Measurements from ENCODE around the gene SCARB2.

Gene SCARB2

GRCh38 chr4:76196376-76196775 is 17.2 kb downstream of the SCARB2 start:
- peak overlapping the region; percentile 95 for H3K27ac ChIP-seq
- H3K27me3 ChIP-seq (ENCODE audit: insufficient read depth, low read depth): no peaks in the 10 kb centered on the region
- H3K79me2 ChIP-seq (ENCODE audit: insufficient read depth, low read depth): peaks cover 59% of the 10 kb centered on the region
- no peak overlapping the region for H2AFZ ChIP-seq (ENCODE audit: low read depth)
- H3K4me1 ChIP-seq (ENCODE audit: low read depth, poor library complexity, severe bottlenecking): peaks cover 71% of the 10 kb centered on the region
- no peak for TF ChIP-seq CTCF (conservative IDR thresholded peaks at IDR 0.05; ENCODE audit: low read depth, low read length)
- peak overlapping the region; percentile 72; the same call in 1 of the 2 replicates for H3K9ac ChIP-seq
- peaks cover 7% of the 10 kb centered on the region; the same call in 1 of the 2 replicates for H3K36me3 ChIP-seq (ENCODE audit: insufficient read depth)
- H4K20me1 ChIP-seq (ENCODE audit: insufficient read depth): no peaks in the 10 kb centered on the region
- H3K4me2 ChIP-seq: peak overlapping the region; percentile 91
- H3K4me3 ChIP-seq (IDR thresholded peaks at IDR 0.05; ENCODE audit: insufficient read depth, low read depth, low read length): no peak overlapping the region

- no peak overlapping the region for H3K4me3 ChIP-seq (IDR thresholded peaks at IDR 0.05; ENCODE audit: insufficient read depth, low read depth, low read length)
- peaks cover 7% of the 10 kb centered on the region; the same call in 1 of the 2 replicates for H3K36me3 ChIP-seq (ENCODE audit: insufficient read depth)
- H4K20me1 ChIP-seq (ENCODE audit: insufficient read depth): no peaks in the 10 kb centered on the region
- no peak for TF ChIP-seq CTCF (conservative IDR thresholded peaks at IDR 0.05; ENCODE audit: low read depth, low read length)
- peaks cover 63% of the 10 kb centered on the region for H3K79me2 ChIP-seq (ENCODE audit: insufficient read depth, low read depth)
- peak overlapping the region; percentile 5; the same call in 1 of the 2 replicates for H3K9ac ChIP-seq
- no peak overlapping the region for H2AFZ ChIP-seq (ENCODE audit: low read depth)
- H3K27me3 ChIP-seq (ENCODE audit: insufficient read depth, low read depth): no peaks in the 10 kb centered on the region
- peak overlapping the region; percentile 91 for H3K4me2 ChIP-seq
- peak overlapping the region; percentile 95 for H3K27ac ChIP-seq
- H3K4me1 ChIP-seq (ENCODE audit: low read depth, poor library complexity, severe bottlenecking): peaks cover 68% of the 10 kb centered on the region
Observed at GRCh38 chr4:76195326-76195725, 18.3 kb downstream of the SCARB2 start.

DNA sequence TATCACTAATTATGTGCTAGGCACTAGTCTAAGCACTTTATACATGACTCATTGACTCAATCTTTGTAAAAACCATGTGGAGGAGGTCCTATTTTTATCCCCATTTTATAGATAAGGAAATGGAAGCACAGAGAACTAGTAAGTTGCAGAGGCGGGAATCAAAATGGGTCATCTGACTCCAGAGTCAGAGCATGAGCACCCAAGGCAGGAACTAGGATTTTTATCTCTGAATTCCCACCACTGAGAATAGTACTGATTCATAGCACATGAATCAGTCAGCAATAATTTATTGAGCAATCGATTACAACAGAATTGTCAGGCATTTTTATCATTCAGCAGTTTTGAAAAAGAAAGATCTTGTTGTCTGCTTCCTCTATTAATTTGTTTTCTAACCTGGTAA is 19.3 kb downstream of the SCARB2 start:
- Histone ChIP-seq H3K4me3 (IDR thresholded peaks at IDR 0.05; ENCODE audit: insufficient read depth, low read depth, low read length) (no peak overlapping the region), H3K79me2 (ENCODE audit: insufficient read depth, low read depth) (peaks cover 70% of the 10 kb centered on the region), H3K27me3 (ENCODE audit: insufficient read depth, low read depth) (no peaks in the 10 kb centered on the region), H3K27ac (no peak overlapping the region), H2AFZ (ENCODE audit: low read depth) (no peak overlapping the region), H3K36me3 (ENCODE audit: insufficient read depth) (peaks cover 7% of the 10 kb centered on the region; the same call in 1 of the 2 replicates), H3K4me1 (ENCODE audit: low read depth, poor library complexity, severe bottlenecking) (peaks cover 72% of the 10 kb centered on the region), H3K9ac (no peak overlapping the region), H4K20me1 (ENCODE audit: insufficient read depth) (no peaks in the 10 kb centered on the region), H3K4me2 (no peak overlapping the region)
- TF ChIP-seq CTCF (conservative IDR thresholded peaks at IDR 0.05; ENCODE audit: low read depth, low read length): no peak

- H3K27me3 ChIP-seq (ENCODE audit: insufficient read depth, low read depth): no peaks in the 10 kb centered on the region
- H3K36me3 ChIP-seq (ENCODE audit: insufficient read depth): peaks cover 7% of the 10 kb centered on the region; the same call in 1 of the 2 replicates
- no peak overlapping the region for H3K4me3 ChIP-seq (IDR thresholded peaks at IDR 0.05; ENCODE audit: insufficient read depth, low read depth, low read length)
- H3K4me1 ChIP-seq (ENCODE audit: low read depth, poor library complexity, severe bottlenecking): peaks cover 63% of the 10 kb centered on the region
- TF ChIP-seq CTCF (conservative IDR thresholded peaks at IDR 0.05; ENCODE audit: low read depth, low read length): no peak
- peaks cover 80% of the 10 kb centered on the region for H3K79me2 ChIP-seq (ENCODE audit: insufficient read depth, low read depth)
- H4K20me1 ChIP-seq (ENCODE audit: insufficient read depth): no peaks in the 10 kb centered on the region
- no peak overlapping the region for H3K27ac ChIP-seq
- H2AFZ ChIP-seq (ENCODE audit: low read depth): no peak overlapping the region
- H3K9ac ChIP-seq: no peak overlapping the region
- no peak overlapping the region for H3K4me2 ChIP-seq
Observed at GRCh38 chr4:76192236-76192635, 21.4 kb downstream of the SCARB2 start.

All from KMS-11 (cell line).